ENCODE results near the gene TIMM23B. TPM values are rescaled to one million over a fixed set of nuclear protein-coding genes. Genes with fewer than 3 reads are reported as not detected.
"Not testable (repeated sequence)": the region's sequence is repeated elsewhere in the genome, so short reads cannot be mapped to it uniquely, and the experiment has no call there.

The TIMM23B gene
- total RNA-seq, 6 experiments from 2014 or later, result 12.6 to 15.4 (median 12.9) TPM

DNA sequence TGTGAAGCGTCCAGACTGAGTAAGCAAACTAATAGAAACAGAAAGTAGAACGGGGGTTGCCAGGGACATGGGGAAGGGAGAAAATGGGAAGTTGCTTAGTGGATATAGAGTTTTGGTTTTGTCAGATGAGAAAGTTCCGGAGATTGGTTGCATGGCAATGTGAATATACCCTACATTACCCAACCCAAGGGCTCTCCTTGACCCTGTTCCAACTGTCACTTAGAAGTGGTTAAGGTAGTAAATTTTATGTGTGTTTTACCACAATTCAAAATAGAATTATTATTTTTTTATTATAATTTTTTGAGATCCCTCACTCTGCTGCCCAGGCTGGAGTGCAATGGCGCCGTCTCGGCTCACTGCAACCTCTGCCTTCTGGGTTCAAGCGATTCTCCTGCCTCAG lies 72.2 kb downstream of the TIMM23B start:
- not testable (repeated sequence) for H3K27ac Mint-ChIP-seq; H3K4me3 Mint-ChIP-seq; DNase-seq; H3K36me3 Mint-ChIP-seq (ENCODE audit: low read depth); H3K9me3 Mint-ChIP-seq; H3K27me3 Mint-ChIP-seq (ENCODE audit: insufficient read depth)
- H3K4me1 Mint-ChIP-seq (ENCODE audit: low read depth), result peaks cover 17% of the 10 kb centered on the region

DNA sequence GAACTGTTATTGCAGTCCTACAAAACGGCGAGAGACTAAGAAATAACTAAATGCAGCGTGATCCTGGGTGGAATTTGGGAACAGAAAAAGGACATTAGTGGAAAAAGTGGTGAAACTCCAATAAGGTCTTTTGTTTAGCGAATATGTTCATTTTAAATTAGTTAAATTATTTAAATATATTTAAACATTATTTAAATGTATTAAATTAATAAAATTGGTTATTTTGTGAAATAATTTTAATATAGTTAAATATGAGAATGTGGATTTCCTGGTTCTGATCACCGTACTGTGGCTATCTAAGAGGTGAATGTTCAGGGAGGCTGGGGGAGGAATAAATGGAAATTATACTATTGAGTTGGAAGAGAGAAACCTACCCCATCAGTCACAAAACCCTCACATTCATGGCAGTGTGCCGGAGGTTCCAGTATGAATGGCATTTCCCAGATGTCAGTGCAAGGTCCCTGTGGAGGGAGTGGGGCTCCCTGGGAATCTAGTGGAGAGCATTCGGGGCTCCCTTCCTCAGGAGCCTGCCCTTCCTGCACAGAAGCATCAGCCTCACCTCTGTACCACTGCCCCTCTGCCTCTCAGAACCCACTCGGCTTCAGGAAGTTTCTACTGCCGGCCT lies 73.9 kb downstream of the TIMM23B start:
- H3K27me3 Mint-ChIP-seq (ENCODE audit: insufficient read depth); H3K4me3 Mint-ChIP-seq; H3K9me3 Mint-ChIP-seq; H3K36me3 Mint-ChIP-seq (ENCODE audit: low read depth): not testable (repeated sequence)
- Mint-ChIP-seq H3K4me1 (ENCODE audit: low read depth) (peaks cover 17% of the 10 kb centered on the region), H3K27ac (peak overlapping the region; percentile 19; the same call in 1 of the 2 replicates)
- peak; percentile 19 for DNase-seq

DNA sequence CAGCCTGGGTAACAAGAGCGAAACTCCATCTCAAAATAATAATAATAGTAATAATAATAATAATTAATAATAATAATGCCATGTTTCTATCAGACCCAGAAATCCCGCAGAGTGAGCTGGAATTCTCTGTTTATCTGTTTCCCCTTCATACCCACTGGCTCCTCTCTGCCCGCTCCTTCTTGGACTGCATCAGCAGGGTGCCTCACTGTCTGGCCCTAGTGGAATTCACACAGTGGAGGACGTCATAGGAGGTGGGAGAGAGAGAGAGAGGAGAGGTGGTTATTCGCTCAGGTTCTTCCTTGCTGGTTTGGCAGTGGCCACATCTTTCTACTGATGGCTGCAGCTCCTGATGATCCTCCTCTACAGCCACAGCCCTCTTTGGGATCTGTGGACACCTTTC lies 75.1 kb downstream of the TIMM23B start:
- H3K27me3 Mint-ChIP-seq (ENCODE audit: insufficient read depth); H3K9me3 Mint-ChIP-seq; DNase-seq; H3K27ac Mint-ChIP-seq; H3K4me3 Mint-ChIP-seq; H3K36me3 Mint-ChIP-seq (ENCODE audit: low read depth): not testable (repeated sequence)
- peaks cover 17% of the 10 kb centered on the region for H3K4me1 Mint-ChIP-seq (ENCODE audit: low read depth)

DNA sequence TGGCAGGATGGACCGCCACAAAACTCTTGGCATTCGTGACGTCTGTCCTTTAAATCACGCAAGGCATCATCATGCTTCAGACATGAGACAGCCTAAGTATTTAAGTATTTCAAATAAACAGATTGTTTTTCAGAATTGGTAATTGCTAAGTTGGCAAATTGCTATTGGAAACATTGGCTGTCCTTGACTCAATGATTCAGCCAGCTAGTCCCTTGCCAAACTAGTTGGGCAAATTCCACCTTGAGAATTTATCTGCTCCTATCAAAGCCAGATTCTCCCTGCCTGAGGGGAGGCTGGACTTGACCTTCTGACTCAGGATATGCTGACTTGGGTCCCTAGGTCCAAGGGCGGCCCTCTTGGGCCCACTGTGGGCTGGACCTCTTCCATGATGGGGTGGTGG lies 75.8 kb downstream of the TIMM23B start:
- H3K4me1 Mint-ChIP-seq (ENCODE audit: low read depth), result peaks cover 17% of the 10 kb centered on the region
- H3K27ac Mint-ChIP-seq; DNase-seq; H3K36me3 Mint-ChIP-seq (ENCODE audit: low read depth); H3K9me3 Mint-ChIP-seq; H3K4me3 Mint-ChIP-seq; H3K27me3 Mint-ChIP-seq (ENCODE audit: insufficient read depth): not testable (repeated sequence)

GRCh38 chr10:50019279-50019678 lies 77.4 kb downstream of the TIMM23B start:
- not testable (repeated sequence) for DNase-seq, H3K27ac Mint-ChIP-seq
- peaks cover 17% of the 10 kb centered on the region for H3K4me1 Mint-ChIP-seq (ENCODE audit: low read depth)

DNA sequence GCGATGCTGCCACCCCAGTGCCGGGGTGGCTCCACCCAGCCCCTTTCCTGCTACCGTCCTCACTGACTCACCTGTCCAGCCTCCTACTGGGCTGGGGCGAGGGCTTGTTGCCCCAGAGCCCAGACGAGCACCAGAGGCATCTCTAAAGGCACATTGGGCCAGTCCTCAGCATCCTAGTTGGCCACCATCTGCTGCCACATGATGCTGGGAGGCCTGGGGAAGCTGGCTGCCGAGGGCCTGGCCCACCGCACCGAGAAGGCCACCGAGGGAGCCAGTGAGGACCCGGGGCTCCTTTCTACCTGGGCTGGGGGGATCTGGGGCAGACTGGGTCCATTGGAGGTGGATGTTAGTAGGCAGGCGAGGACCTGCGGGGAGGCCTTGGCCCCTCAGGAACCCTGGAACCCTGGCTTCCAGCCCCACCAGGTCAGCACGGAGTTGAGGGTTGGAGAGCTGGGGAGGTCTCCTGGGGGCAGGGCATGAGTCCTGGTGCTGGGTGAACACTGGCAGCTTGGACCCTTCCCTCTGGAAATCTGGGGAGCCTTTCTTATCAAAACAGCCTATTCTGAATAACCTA lies 78.7 kb downstream of the TIMM23B start:
- H3K4me1 Mint-ChIP-seq (ENCODE audit: low read depth), result peaks cover 12% of the 10 kb centered on the region
- not testable (repeated sequence) for H3K4me3 Mint-ChIP-seq; DNase-seq; H3K9me3 Mint-ChIP-seq; H3K27me3 Mint-ChIP-seq (ENCODE audit: insufficient read depth); H3K27ac Mint-ChIP-seq; H3K36me3 Mint-ChIP-seq (ENCODE audit: low read depth)

More at GRCh38 chr10:50019279-50019678, 77.4 kb downstream of the TIMM23B start:
- not testable (repeated sequence) for H3K9me3 Mint-ChIP-seq; H3K27me3 Mint-ChIP-seq (ENCODE audit: insufficient read depth); H3K4me3 Mint-ChIP-seq; H3K36me3 Mint-ChIP-seq (ENCODE audit: low read depth)

DNA sequence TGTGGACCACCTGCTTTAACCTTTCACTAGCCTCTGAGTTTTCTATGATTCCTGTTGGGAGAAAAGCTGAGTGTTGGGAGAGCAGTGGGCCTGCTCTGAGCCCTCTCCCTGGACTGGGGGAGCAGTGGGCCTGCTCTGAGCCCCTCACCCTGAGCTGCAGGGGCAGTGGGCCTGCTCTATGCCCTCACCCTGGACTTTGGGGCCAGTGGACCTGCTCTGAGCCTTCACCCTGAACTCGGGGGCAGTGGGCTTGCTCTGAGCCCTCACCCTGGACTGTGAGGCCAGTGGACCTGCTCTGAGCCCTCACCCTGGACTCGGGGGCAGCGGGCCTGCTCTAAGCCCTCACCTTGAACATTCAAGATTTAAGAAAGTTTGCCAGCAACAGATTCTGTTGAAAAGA lies 79.8 kb downstream of the TIMM23B start:
- TF ChIP-seq, protein P1, sequence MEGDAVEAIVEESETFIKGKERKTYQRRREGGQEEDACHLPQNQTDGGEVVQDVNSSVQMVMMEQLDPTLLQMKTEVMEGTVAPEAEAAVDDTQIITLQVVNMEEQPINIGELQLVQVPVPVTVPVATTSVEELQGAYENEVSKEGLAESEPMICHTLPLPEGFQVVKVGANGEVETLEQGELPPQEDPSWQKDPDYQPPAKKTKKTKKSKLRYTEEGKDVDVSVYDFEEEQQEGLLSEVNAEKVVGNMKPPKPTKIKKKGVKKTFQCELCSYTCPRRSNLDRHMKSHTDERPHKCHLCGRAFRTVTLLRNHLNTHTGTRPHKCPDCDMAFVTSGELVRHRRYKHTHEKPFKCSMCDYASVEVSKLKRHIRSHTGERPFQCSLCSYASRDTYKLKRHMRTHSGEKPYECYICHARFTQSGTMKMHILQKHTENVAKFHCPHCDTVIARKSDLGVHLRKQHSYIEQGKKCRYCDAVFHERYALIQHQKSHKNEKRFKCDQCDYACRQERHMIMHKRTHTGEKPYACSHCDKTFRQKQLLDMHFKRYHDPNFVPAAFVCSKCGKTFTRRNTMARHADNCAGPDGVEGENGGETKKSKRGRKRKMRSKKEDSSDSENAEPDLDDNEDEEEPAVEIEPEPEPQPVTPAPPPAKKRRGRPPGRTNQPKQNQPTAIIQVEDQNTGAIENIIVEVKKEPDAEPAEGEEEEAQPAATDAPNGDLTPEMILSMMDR (IDR thresholded peaks at IDR 0.05), result no peak
- Mint-ChIP-seq H3K4me1 (ENCODE audit: low read depth) (peaks cover under 1% of the 10 kb centered on the region; the same call in 1 of the 2 replicates), H3K36me3 (ENCODE audit: low read depth) (peaks cover 6% of the 10 kb centered on the region; the same call in 1 of the 2 replicates), H3K4me3 (no peak overlapping the region), H3K27ac (no peak overlapping the region), H3K27me3 (ENCODE audit: insufficient read depth) (peaks cover 20% of the 10 kb centered on the region), H3K9me3 (peaks cover 10% of the 10 kb centered on the region; the same call in 1 of the 2 replicates)
- DNase-seq, result no peak

Other genes with a start within 250 kb of the TIMM23B start
- under 1 TPM in 5 of 6 experiments, not detected in 1; 0.05 to 0.19 (median 0.17) TPM for gene OGDHL, start 179.7 kb upstream of the TIMM23B start, total RNA-seq (2021; fragmentation: NEBNext Ultra II Directional; extraction: Animal tissue kit (Norgen Biotek cat#: 25700))
- gene PARG, start within 50 bp of the TIMM23B start, total RNA-seq (2021; fragmentation: NEBNext Ultra II Directional; extraction: Animal tissue kit (Norgen Biotek cat#: 25700)), result 10 to 100 TPM; 18.0 to 23.7 (median 20.9) TPM
- gene AGAP6, start 46.4 kb downstream of the TIMM23B start, total RNA-seq (2021; fragmentation: NEBNext Ultra II Directional; extraction: Animal tissue kit (Norgen Biotek cat#: 25700)), result 1 to 10 TPM; 4.0 to 6.6 (median 4.9) TPM
- 10 to 100 TPM; 37.4 to 51.5 (median 42.8) TPM for gene WASHC2A, start 125.9 kb downstream of the TIMM23B start, total RNA-seq (2021; fragmentation: NEBNext Ultra II Directional; extraction: Animal tissue kit (Norgen Biotek cat#: 25700))

All from HFFc6 (cell line).